Astrocyte (in vitro differentiated cells and primary cell): ENCODE data around the gene EEF1AKMT3. TPM values are rescaled to one million over a fixed set of nuclear protein-coding genes. Genes with fewer than 3 reads are reported as not detected.

ENCODE experiments used
- DNase-seq: peaks from one replicate; pipeline ENCODE4 v3.0.0-alpha.2; 2010; ENCODE audit warnings: low read depth
- FAIRE-seq: peaks from 2 replicates; lab custom pipeline; 2011; peaks lifted over from hg19 to GRCh38; lab: Jason Lieb, UNC
- H2AFZ ChIP-seq: 2 replicates; pipeline ENCODE4 v1.6.0; 2012; ENCODE audit warnings: low read depth, low read length, inconsistent platforms
- H3K27ac ChIP-seq: 2 replicates; pipeline ENCODE4 v1.5.1; 2011; ENCODE audit warnings: low read depth, low read length, inconsistent platforms
- H3K27me3 ChIP-seq: 2 replicates; pipeline ENCODE4 v1.6.0; 2011; ENCODE audit warnings: low read length, inconsistent platforms; ENCODE audit not compliant: insufficient read depth
- H3K36me3 ChIP-seq: 2 replicates; pipeline ENCODE4 v1.5.1; 2011; ENCODE audit warnings: low read length, inconsistent platforms; ENCODE audit not compliant: insufficient read depth
- H3K4me1 ChIP-seq: 2 replicates; pipeline ENCODE4 v1.5.1; 2011; ENCODE audit warnings: low read length, inconsistent platforms; ENCODE audit not compliant: insufficient read depth
- H3K4me2 ChIP-seq: 2 replicates; pipeline ENCODE4 v1.6.0; 2012; ENCODE audit warnings: low read length, inconsistent platforms
- H3K4me3 ChIP-seq: 2 replicates; pipeline ENCODE4 v1.5.1; 2011; ENCODE audit warnings: low read depth, mild to moderate bottlenecking, low read length, inconsistent platforms; ENCODE audit not compliant: insufficient read depth
- H3K79me2 ChIP-seq: 2 replicates; pipeline ENCODE4 v1.6.0; 2012; ENCODE audit warnings: mild to moderate bottlenecking, low read length, inconsistent platforms; ENCODE audit not compliant: insufficient read depth
- H3K9ac ChIP-seq: 2 replicates; pipeline ENCODE4 v1.6.0; 2012; ENCODE audit warnings: mild to moderate bottlenecking, low read length, inconsistent platforms
- H3K9me3 ChIP-seq: 2 replicates; pipeline ENCODE4 v1.5.1; 2012; ENCODE audit warnings: low read depth, mild to moderate bottlenecking, low read length, inconsistent platforms; ENCODE audit not compliant: insufficient read depth
- H4K20me1 ChIP-seq: 2 replicates; pipeline ENCODE4 v1.6.0; 2012; ENCODE audit warnings: low read length, inconsistent platforms; ENCODE audit not compliant: insufficient read depth
- H3K27ac Mint-ChIP-seq: one replicate; pipeline ENCODE4 v1.8.0; 2021; ENCODE audit warnings: mild to moderate bottlenecking, mixed read lengths; ENCODE audit not compliant: unreplicated experiment
- H3K27me3 Mint-ChIP-seq: one replicate; pipeline ENCODE4 v1.8.0; 2021; ENCODE audit warnings: low read depth, mixed read lengths; ENCODE audit not compliant: unreplicated experiment
- H3K36me3 Mint-ChIP-seq: one replicate; pipeline ENCODE4 v1.8.0; 2021; ENCODE audit warnings: low read depth, mixed read lengths; ENCODE audit not compliant: unreplicated experiment
- H3K4me1 Mint-ChIP-seq: one replicate; pipeline ENCODE4 v1.8.0; 2021; ENCODE audit warnings: low read depth, mixed read lengths; ENCODE audit not compliant: unreplicated experiment
- H3K4me3 Mint-ChIP-seq: one replicate; pipeline ENCODE4 v1.8.0; 2021; ENCODE audit warnings: mild to moderate bottlenecking, moderate library complexity, mixed read lengths; ENCODE audit not compliant: unreplicated experiment
- H3K9me3 Mint-ChIP-seq: one replicate; pipeline ENCODE4 v1.8.0; 2021; ENCODE audit warnings: mild to moderate bottlenecking, mixed read lengths; ENCODE audit not compliant: unreplicated experiment
- EZH2 ChIP-seq: IDR thresholded peaks from 2 replicates; pipeline ENCODE4 v1.6.1; 2012; ENCODE audit warnings: mild to moderate bottlenecking, low read length, inconsistent platforms; ENCODE audit not compliant: insufficient read depth
- total RNA-seq: library from RNA; stranded (reverse); gene quantifications from 2 replicates; pipeline ENCODE4 v1.2.1, GENCODE V29; 2021
- TF ChIP-seq, protein P1 (sequence below): IDR thresholded peaks from 2 replicates; pipeline ENCODE4 v1.5.1; 2011; ENCODE audit warnings: low read depth, mild to moderate bottlenecking, inconsistent platforms, low read length, moderate library complexity; ENCODE audit not compliant: insufficient read depth

EEF1AKMT3 gene
- total RNA-seq, 1 donor from 2014 or later: 8.1 TPM

- Histone ChIP-seq H3K27me3 (peaks cover 15% of the 10 kb centered on the region), H3K27ac (no peak overlapping the region), H4K20me1 (peaks cover 5% of the 10 kb centered on the region), H3K9me3 (no peaks in the 10 kb centered on the region), H3K4me2 (no peak overlapping the region), H3K4me3 (no peak overlapping the region), H3K4me1 (peaks cover 7% of the 10 kb centered on the region), H3K79me2 (no peaks in the 10 kb centered on the region), H3K9ac (no peak overlapping the region), H2AFZ (no peak overlapping the region), H3K36me3 (peaks cover 18% of the 10 kb centered on the region)
- H3K27ac Mint-ChIP-seq: no peak overlapping the region
- H3K9me3 Mint-ChIP-seq: peaks cover 11% of the 10 kb centered on the region
- no peak for TF ChIP-seq EZH2
- FAIRE-seq: no peak
- H3K4me3 Mint-ChIP-seq: no peak overlapping the region
- peaks cover 46% of the 10 kb centered on the region for H3K27me3 Mint-ChIP-seq
- H3K4me1 Mint-ChIP-seq: no peaks in the 10 kb centered on the region
- no peak for DNase-seq
- peaks cover 23% of the 10 kb centered on the region for H3K36me3 Mint-ChIP-seq
These were observed 48.8 kb upstream of the EEF1AKMT3 start for GRCh38 chr12:57723630-57723962.

- Histone ChIP-seq H3K9me3 (no peaks in the 10 kb centered on the region), H3K79me2 (no peaks in the 10 kb centered on the region), H3K4me2 (no peak overlapping the region), H3K27ac (no peak overlapping the region), H2AFZ (no peak overlapping the region), H3K4me1 (peaks cover 7% of the 10 kb centered on the region), H3K9ac (no peak overlapping the region), H4K20me1 (peaks cover 5% of the 10 kb centered on the region), H3K36me3 (peaks cover 12% of the 10 kb centered on the region), H3K27me3 (peaks cover 15% of the 10 kb centered on the region), H3K4me3 (no peak overlapping the region)
- H3K9me3 Mint-ChIP-seq: peaks cover 11% of the 10 kb centered on the region
- no peak overlapping the region for H3K4me3 Mint-ChIP-seq
- no peak for TF ChIP-seq EZH2
- TF ChIP-seq, protein P1, sequence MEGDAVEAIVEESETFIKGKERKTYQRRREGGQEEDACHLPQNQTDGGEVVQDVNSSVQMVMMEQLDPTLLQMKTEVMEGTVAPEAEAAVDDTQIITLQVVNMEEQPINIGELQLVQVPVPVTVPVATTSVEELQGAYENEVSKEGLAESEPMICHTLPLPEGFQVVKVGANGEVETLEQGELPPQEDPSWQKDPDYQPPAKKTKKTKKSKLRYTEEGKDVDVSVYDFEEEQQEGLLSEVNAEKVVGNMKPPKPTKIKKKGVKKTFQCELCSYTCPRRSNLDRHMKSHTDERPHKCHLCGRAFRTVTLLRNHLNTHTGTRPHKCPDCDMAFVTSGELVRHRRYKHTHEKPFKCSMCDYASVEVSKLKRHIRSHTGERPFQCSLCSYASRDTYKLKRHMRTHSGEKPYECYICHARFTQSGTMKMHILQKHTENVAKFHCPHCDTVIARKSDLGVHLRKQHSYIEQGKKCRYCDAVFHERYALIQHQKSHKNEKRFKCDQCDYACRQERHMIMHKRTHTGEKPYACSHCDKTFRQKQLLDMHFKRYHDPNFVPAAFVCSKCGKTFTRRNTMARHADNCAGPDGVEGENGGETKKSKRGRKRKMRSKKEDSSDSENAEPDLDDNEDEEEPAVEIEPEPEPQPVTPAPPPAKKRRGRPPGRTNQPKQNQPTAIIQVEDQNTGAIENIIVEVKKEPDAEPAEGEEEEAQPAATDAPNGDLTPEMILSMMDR: no peak
- H3K27ac Mint-ChIP-seq: no peak overlapping the region
- H3K27me3 Mint-ChIP-seq: peaks cover 51% of the 10 kb centered on the region
- H3K4me1 Mint-ChIP-seq: no peaks in the 10 kb centered on the region
- peaks cover 19% of the 10 kb centered on the region for H3K36me3 Mint-ChIP-seq
- DNase-seq (no peak), FAIRE-seq (no peak)
These were observed 48.1 kb upstream of the EEF1AKMT3 start for GRCh38 chr12:57724003-57724935.

GRCh38 chr12:57724936-57725740 is 47.3 kb upstream of the EEF1AKMT3 start:
- H3K27me3 ChIP-seq: peaks cover 20% of the 10 kb centered on the region
- no peak overlapping the region for H3K27ac ChIP-seq
- Mint-ChIP-seq H3K4me1 (no peaks in the 10 kb centered on the region), H3K9me3 (peaks cover 11% of the 10 kb centered on the region), H3K27ac (no peak overlapping the region), H3K36me3 (peaks cover 15% of the 10 kb centered on the region), H3K27me3 (peaks cover 59% of the 10 kb centered on the region), H3K4me3 (no peak overlapping the region)
- FAIRE-seq (no peak), DNase-seq (no peak)
- no peak overlapping the region for H3K4me2 ChIP-seq
- no peak overlapping the region for H3K4me3 ChIP-seq
- H3K79me2 ChIP-seq: no peaks in the 10 kb centered on the region
- no peak for TF ChIP-seq EZH2
- TF ChIP-seq, protein P1: no peak
- peaks cover 9% of the 10 kb centered on the region for H3K36me3 ChIP-seq
- peaks cover 7% of the 10 kb centered on the region for H3K4me1 ChIP-seq
- H2AFZ ChIP-seq: no peak overlapping the region
- H3K9ac ChIP-seq: no peak overlapping the region
- peaks cover 6% of the 10 kb centered on the region for H4K20me1 ChIP-seq
- no peaks in the 10 kb centered on the region for H3K9me3 ChIP-seq
